ENCODE data around the gene KRT9.
"Not testable (repeated sequence)": the region's sequence is repeated elsewhere in the genome, so short reads cannot be mapped to it uniquely, and the experiment has no call there.

The KRT9 gene

GRCh38 chr17:41542786-41543185 lies 29.1 kb downstream of the KRT9 start:
- DNase-seq: not testable (repeated sequence)

- no peak for DNase-seq
Observed at GRCh38 chr17:41542357-41542756, 29.5 kb downstream of the KRT9 start.

- DNase-seq: no peak
Observed at GRCh38 chr17:41540921-41541625, 30.8 kb downstream of the KRT9 start.

- no peak for DNase-seq
Observed at GRCh38 chr17:41539979-41540701, 31.7 kb downstream of the KRT9 start.

- no peak for DNase-seq
Observed at GRCh38 chr17:41539071-41539492, 32.8 kb downstream of the KRT9 start.

- DNase-seq: no peak
Observed at GRCh38 chr17:41538565-41538991, 33.3 kb downstream of the KRT9 start.

GRCh38 chr17:41537990-41538389 lies 33.9 kb downstream of the KRT9 start:
- DNase-seq: no peak

GRCh38 chr17:41537614-41537954 lies 34.3 kb downstream of the KRT9 start:
- DNase-seq: no peak

- no peak for DNase-seq
Observed at GRCh38 chr17:41536741-41537613, 34.9 kb downstream of the KRT9 start.

GRCh38 chr17:41535764-41536481 lies 35.9 kb downstream of the KRT9 start:
- no peak for DNase-seq

- DNase-seq: no peak
Observed at GRCh38 chr17:41534899-41535546, 36.8 kb downstream of the KRT9 start.

- no peak for DNase-seq
Observed at GRCh38 chr17:41533613-41534012, 38.2 kb downstream of the KRT9 start.

- DNase-seq: no peak
Observed at GRCh38 chr17:41532947-41533570, 38.8 kb downstream of the KRT9 start.

GRCh38 chr17:41531993-41532392 lies 39.9 kb downstream of the KRT9 start:
- no peak for DNase-seq

- no peak for DNase-seq
Observed at GRCh38 chr17:41530062-41531048, 41.5 kb downstream of the KRT9 start.

GRCh38 chr17:41529491-41529915 lies 42.4 kb downstream of the KRT9 start:
- no peak for DNase-seq

GRCh38 chr17:41528959-41529353 lies 42.9 kb downstream of the KRT9 start:
- DNase-seq: no peak

GRCh38 chr17:41527063-41528023 lies 44.5 kb downstream of the KRT9 start:
- DNase-seq: no peak

GRCh38 chr17:41524261-41524660 lies 47.6 kb downstream of the KRT9 start:
- DNase-seq: no peak
